ENCODE data around the gene IPO9.
"Not testable (repeated sequence)": the region's sequence is repeated elsewhere in the genome, so short reads cannot be mapped to it uniquely, and the experiment has no call there.

IPO9 gene

GRCh38 chr1:201849372-201850052 is 20.6 kb downstream of the IPO9 start:
- DNase-seq = no peak

- DNase-seq = no peak
These were observed 21.1 kb downstream of the IPO9 start for GRCh38 chr1:201850053-201850397.

- no peak for DNase-seq
These were observed 23.0 kb downstream of the IPO9 start for GRCh38 chr1:201851949-201852348.

- not testable (repeated sequence) for DNase-seq
These were observed 27.8 kb downstream of the IPO9 start for GRCh38 chr1:201856722-201857121.

- DNase-seq = no peak
These were observed 30.5 kb downstream of the IPO9 start for GRCh38 chr1:201859424-201859823.

GRCh38 chr1:201861448-201861847 is 32.5 kb downstream of the IPO9 start:
- DNase-seq = no peak

GRCh38 chr1:201870397-201870796 is 41.4 kb downstream of the IPO9 start:
- no peak for DNase-seq

- DNase-seq = no peak
These were observed 45.7 kb downstream of the IPO9 start for GRCh38 chr1:201874672-201875071.

GRCh38 chr1:201876148-201876818 is 47.3 kb downstream of the IPO9 start:
- no peak for DNase-seq

GRCh38 chr1:201877877-201878401 is 49.0 kb downstream of the IPO9 start:
- peak in 1 of 5 experiments; percentile 48 for DNase-seq

- no peak for DNase-seq
These were observed 52.1 kb downstream of the IPO9 start for GRCh38 chr1:201880928-201881571.

- no peak for DNase-seq
These were observed 52.7 kb downstream of the IPO9 start for GRCh38 chr1:201881617-201882016.

GRCh38 chr1:201882665-201883132 is 53.7 kb downstream of the IPO9 start:
- peak in 1 of 5 experiments; percentile 26 for DNase-seq

- DNase-seq = no peak
These were observed 54.3 kb downstream of the IPO9 start for GRCh38 chr1:201883266-201883665.

GRCh38 chr1:201883786-201884185 is 54.8 kb downstream of the IPO9 start:
- DNase-seq = no peak

GRCh38 chr1:201884425-201884824 is 55.5 kb downstream of the IPO9 start:
- DNase-seq = no peak

- DNase-seq = no peak
These were observed 56.6 kb downstream of the IPO9 start for GRCh38 chr1:201885531-201886075.

GRCh38 chr1:201886103-201886885 is 57.3 kb downstream of the IPO9 start:
- no peak for DNase-seq

GRCh38 chr1:201887116-201887866 is 58.3 kb downstream of the IPO9 start:
- no peak for DNase-seq

GRCh38 chr1:201888282-201889089 is 59.5 kb downstream of the IPO9 start, which contains the start of gene SHISA4:
Gene SHISA4 (plus strand): TSS chr1:201888898. CDS start chr1:201888995, 97 bp downstream.
- DNase-seq = peak in 1 of 5 experiments; percentile 24
